GM19397 (cell line): ENCODE results near the gene ZNF41.

Experiments used
- ATAC-seq: cut with Tn5 transposase; IDR thresholded peaks from one replicate; pipeline ENCODE4 v1.9.1; 2021; ENCODE audit warnings: mild to moderate bottlenecking, moderate library complexity; ENCODE audit not compliant: unreplicated experiment

ZNF41 gene

DNA sequence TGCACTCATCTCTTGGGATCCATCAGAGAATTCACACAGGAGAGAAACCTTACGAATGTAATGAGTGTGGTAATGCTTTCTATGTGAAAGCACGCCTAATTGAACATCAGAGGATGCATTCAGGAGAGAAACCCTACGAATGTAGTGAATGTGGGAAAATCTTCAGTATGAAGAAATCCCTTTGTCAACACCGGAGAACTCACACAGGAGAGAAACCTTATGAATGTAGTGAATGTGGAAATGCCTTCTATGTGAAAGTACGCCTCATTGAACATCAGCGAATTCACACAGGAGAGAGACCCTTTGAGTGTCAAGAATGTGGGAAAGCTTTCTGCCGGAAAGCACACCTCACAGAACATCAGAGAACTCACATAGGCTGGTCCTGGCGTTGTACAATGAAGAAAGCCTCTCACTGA is 69.8 kb downstream of the ZNF41 start:
- no peak for ATAC-seq
